H7 (cell line): ENCODE results near the gene BTBD9. TPM values are rescaled to one million over a fixed set of nuclear protein-coding genes. Genes with fewer than 3 reads are reported as not detected.

Experiments
- DNase-seq: peaks from one replicate; pipeline ENCODE4 v3.0.0; 2012
- H3K27me3 ChIP-seq: 2 replicates; pipeline ENCODE4 v1.6.0; 2011; ENCODE audit warnings: mild to moderate bottlenecking, low read length; ENCODE audit not compliant: control insufficient read depth, insufficient read depth
- H3K36me3 ChIP-seq: replicated peaks from 2 replicates; pipeline ENCODE4 v1.5.1; 2011; ENCODE audit warnings: low read length; ENCODE audit not compliant: control insufficient read depth, insufficient read depth
- H3K4me3 ChIP-seq: 2 replicates; pipeline ENCODE4 v1.5.1; 2011; ENCODE audit warnings: low read depth, mild to moderate bottlenecking, control low read depth, low read length, moderate library complexity; ENCODE audit not compliant: insufficient read depth
- total RNA-seq: library from RNA; depleted of rRNA; stranded (reverse); fragments of >200 nt; shearing (Covaris generic); gene quantifications from 2 replicates; pipeline ENCODE4 v1.2.3, GENCODE V29; 2014

BTBD9 gene
- total RNA-seq, 1 experiment from 2014 or later: 5.0 TPM

DNA sequence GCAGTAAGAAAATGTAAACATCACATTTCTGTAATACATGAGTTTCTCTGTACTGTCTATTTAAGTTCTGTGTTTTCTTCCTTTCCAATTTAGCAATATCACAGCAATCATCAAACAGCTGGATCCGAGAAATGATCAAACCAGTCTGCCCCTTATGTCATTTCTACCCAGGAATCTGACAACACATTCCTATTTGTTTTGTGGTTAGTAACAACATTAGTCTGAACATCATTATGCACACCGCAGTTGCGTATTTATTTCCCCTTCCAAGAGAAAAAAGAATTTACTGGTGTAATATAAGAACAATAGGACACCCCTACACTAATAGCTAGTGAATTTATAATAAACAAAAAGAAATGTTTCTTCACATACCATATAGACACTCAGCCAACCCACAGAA, 179.5 kb downstream of the BTBD9 start:
- Histone ChIP-seq H3K36me3 (no peaks in the 10 kb centered on the region), H3K4me3 (no peak overlapping the region), H3K27me3 (no peaks in the 10 kb centered on the region)
- no peak for DNase-seq

DNA sequence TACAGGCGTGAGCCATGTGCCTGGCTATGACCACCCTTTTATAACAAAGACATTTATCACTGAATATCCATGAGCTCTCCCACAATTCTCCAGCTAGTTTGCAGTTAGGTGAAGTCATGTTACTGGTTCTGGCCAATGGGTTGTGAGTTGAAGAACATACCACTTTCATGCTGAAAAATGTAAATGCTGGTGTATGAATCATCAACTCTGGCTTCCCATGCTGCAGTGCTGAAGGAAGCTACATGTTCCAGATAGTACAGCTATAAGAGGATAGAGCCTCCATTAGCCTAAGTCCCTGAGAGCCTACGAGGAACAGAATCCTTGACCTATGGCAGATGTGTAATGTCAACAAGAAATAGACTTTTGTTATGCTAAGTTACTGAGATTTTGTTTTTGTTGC, 180.4 kb downstream of the BTBD9 start:
- DNase-seq: no peak
- H3K27me3 ChIP-seq: no peaks in the 10 kb centered on the region
- no peaks in the 10 kb centered on the region for H3K36me3 ChIP-seq
- no peak overlapping the region for H3K4me3 ChIP-seq

DNA sequence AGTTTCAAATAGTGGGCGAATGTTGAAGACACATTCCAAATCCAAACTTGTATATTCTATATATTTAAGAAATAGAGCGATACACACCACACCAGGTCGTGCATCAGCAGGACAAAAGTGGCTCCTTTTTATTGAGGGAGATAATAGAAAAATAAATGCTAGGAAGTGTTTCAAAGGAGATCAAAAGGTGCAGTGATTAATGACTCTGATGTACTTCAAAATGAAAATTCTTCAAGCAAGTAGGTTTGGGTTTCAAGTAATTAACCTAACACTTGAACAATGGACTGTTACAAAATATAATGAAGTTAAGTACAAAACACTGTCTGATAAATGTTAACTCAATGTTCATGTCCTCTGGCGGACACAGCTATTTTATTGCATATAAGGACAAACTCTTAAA, 185.9 kb downstream of the BTBD9 start:
- H3K36me3 ChIP-seq: no peaks in the 10 kb centered on the region
- H3K4me3 ChIP-seq: no peak overlapping the region
- H3K27me3 ChIP-seq: no peaks in the 10 kb centered on the region
- no peak for DNase-seq

DNA sequence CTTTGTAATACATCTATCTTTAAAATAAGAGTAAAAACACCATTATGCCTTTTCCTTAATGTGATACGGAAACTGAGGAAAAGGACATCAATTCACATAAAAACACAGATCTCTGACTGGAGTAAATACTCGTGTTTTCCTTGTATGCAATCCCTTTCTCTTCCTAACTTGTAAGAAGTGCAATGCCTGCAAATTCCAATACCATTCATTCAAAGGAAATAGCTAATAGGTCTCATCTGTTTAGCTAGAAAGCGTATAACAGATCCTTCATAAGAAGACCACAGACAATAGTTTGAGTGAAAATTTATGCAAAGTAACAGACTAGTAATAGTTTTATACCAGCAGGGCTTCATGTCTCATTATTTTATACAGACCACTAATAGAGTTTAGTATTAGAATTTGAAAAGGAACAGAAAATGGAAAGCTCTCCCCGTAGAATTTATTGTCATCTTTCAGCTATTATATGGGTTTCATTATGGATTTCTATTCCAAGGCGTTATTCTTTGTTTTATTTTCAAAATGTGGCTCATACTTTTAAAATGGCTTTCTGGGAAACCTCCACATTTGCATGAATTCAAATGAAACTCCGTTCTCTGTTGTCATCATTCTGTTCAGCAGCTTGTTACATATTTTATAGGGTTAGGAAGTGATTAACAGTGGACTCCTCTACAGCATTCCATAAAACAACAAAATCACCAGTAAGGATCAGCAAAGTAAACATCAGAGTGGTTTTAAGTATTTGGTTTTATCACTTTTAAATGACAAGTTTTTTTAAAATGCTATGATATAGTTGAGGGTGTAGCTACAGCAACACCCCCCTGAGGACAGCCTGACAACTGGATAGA, 186.7 kb downstream of the BTBD9 start:
- Histone ChIP-seq H3K27me3 (no peaks in the 10 kb centered on the region), H3K4me3 (no peak overlapping the region), H3K36me3 (no peaks in the 10 kb centered on the region)
- DNase-seq: no peak

DNA sequence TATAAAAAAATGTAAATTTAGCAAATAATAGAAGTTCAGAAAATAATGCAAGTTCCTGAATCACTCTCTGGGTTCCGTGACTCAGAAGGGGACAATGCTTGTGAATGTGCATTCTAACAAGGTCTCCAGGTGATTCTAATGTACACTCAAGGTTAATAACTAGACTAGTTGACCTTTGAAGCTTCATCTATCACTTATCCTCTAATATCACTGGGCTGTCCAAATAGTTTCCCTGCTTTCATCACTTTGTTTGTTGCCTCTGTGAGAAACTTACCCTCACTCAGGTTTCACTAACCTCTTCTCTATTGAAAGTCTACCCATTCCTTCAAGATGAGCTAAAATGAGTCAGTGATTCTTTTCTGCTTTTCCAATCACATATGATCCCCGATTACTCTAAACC, 189.0 kb downstream of the BTBD9 start:
- no peaks in the 10 kb centered on the region for H3K27me3 ChIP-seq
- no peaks in the 10 kb centered on the region for H3K36me3 ChIP-seq
- no peak for DNase-seq
- no peak overlapping the region for H3K4me3 ChIP-seq

DNA sequence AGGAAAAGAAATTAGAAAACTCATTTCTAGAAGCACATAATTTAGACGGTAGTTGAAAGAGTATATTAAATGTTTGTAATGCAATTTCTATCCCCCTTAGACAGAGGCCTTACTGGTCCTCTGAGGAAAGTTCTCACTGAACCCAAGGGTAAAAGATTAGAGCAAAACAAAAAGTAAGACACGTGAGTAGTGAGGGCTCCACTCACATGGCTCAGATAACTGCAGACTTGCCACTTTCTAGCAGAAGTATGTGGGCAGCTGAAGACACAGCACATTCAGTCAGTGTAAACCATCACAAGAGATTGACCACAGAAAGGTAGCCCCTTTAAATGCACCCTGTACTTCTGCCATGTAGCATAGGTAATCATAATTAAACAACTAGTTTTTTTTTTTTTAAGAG, 193.8 kb downstream of the BTBD9 start:
- H3K27me3 ChIP-seq: no peaks in the 10 kb centered on the region
- no peak for DNase-seq

DNA sequence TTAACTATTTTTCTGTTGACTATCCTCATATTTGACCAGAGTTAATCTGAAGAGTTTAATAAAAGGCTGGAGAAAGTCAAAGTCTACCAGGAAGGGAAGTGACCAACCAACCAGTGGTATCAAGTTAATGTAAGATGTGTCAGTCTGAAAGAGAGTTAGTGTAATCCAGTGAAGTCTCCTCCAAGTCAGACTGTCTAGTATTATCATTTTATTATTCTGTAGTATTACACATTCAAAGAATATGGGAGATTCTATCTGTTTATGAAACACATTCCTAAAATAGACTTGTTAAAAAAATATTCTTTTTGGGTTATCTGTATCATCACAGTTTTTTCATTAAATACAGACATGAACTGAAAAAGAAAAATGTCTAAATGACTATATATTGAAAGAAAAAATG, 194.4 kb downstream of the BTBD9 start:
- H3K36me3 ChIP-seq: no peaks in the 10 kb centered on the region
- no peak for DNase-seq
- no peaks in the 10 kb centered on the region for H3K27me3 ChIP-seq

More for the DNA sequence above, 193.8 kb downstream of the BTBD9 start:
- H3K4me3 ChIP-seq: no peak overlapping the region
- no peaks in the 10 kb centered on the region for H3K36me3 ChIP-seq

DNA sequence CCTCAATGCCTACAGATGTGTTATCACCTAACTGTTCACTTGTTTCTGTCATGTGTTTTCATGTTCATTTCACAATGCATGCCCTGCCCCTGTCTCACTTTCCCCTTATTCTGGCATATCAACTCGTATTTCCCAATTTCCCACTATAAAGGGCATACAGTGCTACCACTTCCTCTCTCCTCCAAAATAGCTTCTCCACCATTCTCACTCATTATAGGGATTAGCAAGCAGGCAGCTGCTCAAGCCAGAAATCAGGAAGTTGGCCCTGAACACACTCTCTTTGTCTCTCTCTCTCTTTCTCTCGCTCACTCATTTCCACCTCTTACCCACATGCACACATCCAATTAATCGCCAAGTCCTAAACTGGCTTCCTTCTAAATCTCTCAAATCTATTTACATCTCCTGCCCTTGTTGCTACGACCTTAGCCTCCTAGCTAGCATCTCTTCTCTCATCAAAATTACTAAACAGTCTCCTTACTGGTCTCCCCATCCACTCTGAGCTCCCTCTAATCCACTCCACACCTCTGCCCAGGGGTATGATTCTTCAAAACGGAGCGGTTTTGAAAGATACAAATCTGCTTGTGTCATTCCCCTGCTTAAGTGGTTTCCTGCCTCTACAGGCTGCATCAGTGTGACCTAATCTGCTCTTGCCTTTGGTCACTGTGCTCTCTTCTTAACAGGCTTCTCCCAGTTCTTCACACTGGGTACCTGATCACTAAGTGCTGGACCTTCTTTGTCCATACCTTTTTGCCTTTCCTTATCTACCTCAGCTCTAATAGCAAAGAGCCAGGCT, 196.2 kb downstream of the BTBD9 start:
- Histone ChIP-seq H3K36me3 (no peaks in the 10 kb centered on the region), H3K4me3 (no peak overlapping the region), H3K27me3 (no peaks in the 10 kb centered on the region)
- no peak for DNase-seq

More for the DNA sequence above, 194.4 kb downstream of the BTBD9 start:
- no peak overlapping the region for H3K4me3 ChIP-seq

DNA sequence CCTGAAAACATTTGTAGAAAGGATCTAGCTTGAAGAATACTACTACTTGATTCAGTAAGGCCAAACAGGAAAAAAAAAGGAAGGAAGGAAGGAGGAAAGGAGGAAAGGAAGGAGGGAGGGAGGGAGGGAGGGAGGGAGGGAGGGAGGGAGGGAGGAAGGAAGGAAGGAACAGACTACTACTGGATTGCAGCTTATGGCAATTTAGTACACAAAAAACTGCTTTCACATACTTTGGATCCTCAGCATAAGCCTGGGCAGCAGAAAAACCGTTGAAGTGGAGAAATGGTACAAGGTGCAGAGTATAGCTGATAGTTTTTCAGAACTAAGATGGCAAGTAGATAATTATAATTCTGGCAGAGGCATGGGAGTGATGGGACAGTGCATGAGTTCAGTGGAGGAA, 201.6 kb downstream of the BTBD9 start:
- H3K27me3 ChIP-seq: no peaks in the 10 kb centered on the region
- DNase-seq: no peak
- H3K36me3 ChIP-seq: no peaks in the 10 kb centered on the region
- no peak overlapping the region for H3K4me3 ChIP-seq

DNA sequence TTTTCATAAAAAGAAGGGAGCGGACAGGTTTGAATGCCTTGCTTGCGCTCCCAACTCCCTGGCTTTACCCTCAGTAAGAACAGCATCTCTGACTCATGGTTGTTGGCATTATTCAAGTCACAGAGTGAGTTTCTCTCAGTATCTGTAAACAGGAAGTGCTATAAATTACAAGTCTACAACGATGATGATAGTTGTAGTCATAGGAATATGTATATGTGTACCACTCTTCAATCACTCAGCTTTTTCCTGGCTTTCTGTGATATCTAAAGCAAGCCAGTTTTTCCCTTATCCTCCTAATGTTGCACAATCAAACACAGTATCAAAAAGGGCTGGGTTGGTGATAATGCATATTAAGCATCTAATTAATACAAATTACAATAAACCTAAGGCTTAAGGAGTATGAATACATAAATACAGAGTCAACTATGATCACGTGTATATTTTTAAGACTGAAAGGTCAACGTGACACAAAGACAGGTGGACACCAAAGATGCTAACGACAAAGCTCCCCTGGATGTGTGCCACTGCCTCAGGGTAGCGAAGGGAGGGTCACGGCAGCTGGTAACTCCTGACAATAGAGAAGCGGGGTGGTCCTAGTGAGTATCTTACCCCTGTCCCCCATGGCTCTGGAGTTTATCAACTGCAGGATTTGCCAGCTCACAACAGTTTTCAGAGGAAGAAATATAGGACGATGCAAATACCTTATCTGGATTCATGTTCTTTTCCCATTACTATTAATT, 202.8 kb downstream of the BTBD9 start:
- H3K4me3 ChIP-seq: no peak overlapping the region
- H3K36me3 ChIP-seq: no peaks in the 10 kb centered on the region
- DNase-seq: no peak
- no peaks in the 10 kb centered on the region for H3K27me3 ChIP-seq

DNA sequence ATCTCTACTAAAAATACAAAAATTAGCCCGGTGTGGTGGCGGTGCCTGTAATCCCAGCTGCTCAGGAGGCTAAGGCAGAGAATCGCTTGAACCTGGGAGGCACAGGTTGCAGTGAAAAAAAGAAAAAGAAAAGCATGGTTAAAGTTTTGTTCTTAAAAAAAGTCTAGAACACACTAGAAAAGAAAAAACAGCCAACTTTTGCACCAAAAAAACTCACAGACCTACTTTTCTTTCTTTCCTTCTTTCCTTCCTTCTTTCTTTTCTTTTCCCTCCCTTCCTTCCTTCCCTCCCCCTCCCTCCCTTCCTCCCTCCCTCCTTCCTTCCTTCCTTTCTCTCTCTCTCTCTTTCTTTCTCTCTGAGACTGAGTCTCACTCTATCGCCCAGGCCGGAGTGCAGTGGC, 204.4 kb downstream of the BTBD9 start:
- H3K27me3 ChIP-seq: no peaks in the 10 kb centered on the region
- H3K4me3 ChIP-seq: no peak overlapping the region
- H3K36me3 ChIP-seq: no peaks in the 10 kb centered on the region
- DNase-seq: no peak

DNA sequence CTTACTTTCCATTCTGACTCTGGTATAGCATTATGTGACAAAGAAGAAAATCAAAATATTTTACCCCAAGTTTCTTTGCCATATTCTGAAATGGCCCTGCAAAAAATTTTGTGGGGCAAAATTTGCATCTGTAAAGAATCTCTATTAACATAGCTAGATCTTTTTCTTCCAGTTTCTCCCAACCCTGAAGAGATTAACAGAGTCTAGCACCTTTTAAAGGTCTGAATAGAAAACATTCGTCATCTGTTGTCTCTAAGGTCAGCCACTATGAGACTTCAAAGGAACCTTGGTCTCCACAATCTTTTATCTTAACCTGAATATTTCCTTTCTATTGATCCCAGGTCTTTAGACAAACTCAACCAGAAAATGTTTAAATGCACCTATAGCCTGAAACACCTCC, 205.7 kb downstream of the BTBD9 start:
- no peak for DNase-seq
- H3K4me3 ChIP-seq: no peak overlapping the region
- H3K27me3 ChIP-seq: no peaks in the 10 kb centered on the region
- no peaks in the 10 kb centered on the region for H3K36me3 ChIP-seq

DNA sequence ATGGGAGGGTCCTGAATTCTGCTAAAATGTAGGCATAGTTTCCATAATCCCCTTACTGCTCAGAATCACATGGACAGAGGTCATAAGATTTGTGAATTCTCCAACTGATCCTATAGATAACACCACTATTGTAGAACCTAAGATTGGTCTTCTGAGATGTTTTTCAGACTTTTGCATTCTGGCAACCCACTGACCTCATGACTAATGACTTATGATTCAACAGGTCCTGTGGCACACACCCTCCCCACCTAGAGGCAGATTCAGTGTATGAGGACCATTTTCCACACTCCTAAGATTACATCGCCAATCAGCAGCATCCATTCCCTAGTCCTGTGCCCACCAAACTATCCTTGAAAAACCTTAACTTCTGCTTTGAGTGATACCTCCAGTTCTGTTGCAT, 207.2 kb downstream of the BTBD9 start:
- no peak for DNase-seq
- no peaks in the 10 kb centered on the region for H3K27me3 ChIP-seq
- H3K4me3 ChIP-seq: no peak overlapping the region
- H3K36me3 ChIP-seq: no peaks in the 10 kb centered on the region

DNA sequence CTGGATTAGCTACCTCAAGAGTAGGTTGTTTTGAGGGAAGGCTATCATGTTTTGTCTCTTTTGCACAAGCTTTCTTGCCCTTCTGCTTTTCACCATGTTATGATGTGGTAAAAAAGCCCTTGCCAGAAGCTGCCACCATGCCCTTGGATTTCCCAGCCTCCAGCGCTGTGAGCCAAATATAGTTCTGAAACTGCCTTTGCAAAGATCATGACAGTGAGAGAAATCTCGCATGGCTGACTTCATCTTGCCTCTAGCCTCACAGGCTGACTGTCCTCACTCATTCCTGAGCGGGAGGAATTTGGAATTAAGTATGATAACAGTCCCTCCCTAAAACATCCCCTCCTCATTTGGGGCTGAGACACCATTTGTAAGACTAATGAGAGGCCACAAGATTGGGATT, 207.7 kb downstream of the BTBD9 start:
- H3K27me3 ChIP-seq: no peaks in the 10 kb centered on the region
- no peak for DNase-seq
- no peak overlapping the region for H3K4me3 ChIP-seq
- H3K36me3 ChIP-seq: no peaks in the 10 kb centered on the region

DNA sequence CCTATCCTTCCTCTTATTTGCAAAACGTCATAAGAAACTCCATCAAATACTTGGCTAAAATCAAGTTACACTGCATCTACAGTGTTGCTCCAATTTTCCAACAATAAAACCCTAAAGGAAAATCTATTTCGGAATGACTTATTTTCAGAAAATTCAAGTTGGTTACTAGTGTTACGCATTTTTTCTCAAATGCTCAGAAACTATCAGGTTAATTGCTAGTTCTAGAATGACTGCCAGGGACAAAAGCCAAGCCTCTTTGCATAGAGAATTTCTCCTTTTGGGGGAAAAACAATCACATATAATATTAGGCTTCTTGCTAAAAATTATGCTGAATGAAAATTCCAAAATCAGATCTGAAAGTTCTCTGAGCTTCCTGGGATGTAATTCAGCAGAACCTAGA, 210.2 kb downstream of the BTBD9 start:
- H3K36me3 ChIP-seq: no peaks in the 10 kb centered on the region
- no peak for DNase-seq
- H3K4me3 ChIP-seq: no peak overlapping the region
- no peaks in the 10 kb centered on the region for H3K27me3 ChIP-seq
